GM18520 (cell line): ENCODE data around the gene RGS12.

ENCODE experiments used
- ATAC-seq: cut with Tn5 transposase; IDR thresholded peaks from one replicate; pipeline ENCODE4 v1.9.1; 2021; ENCODE audit not compliant: unreplicated experiment

The RGS12 gene

DNA sequence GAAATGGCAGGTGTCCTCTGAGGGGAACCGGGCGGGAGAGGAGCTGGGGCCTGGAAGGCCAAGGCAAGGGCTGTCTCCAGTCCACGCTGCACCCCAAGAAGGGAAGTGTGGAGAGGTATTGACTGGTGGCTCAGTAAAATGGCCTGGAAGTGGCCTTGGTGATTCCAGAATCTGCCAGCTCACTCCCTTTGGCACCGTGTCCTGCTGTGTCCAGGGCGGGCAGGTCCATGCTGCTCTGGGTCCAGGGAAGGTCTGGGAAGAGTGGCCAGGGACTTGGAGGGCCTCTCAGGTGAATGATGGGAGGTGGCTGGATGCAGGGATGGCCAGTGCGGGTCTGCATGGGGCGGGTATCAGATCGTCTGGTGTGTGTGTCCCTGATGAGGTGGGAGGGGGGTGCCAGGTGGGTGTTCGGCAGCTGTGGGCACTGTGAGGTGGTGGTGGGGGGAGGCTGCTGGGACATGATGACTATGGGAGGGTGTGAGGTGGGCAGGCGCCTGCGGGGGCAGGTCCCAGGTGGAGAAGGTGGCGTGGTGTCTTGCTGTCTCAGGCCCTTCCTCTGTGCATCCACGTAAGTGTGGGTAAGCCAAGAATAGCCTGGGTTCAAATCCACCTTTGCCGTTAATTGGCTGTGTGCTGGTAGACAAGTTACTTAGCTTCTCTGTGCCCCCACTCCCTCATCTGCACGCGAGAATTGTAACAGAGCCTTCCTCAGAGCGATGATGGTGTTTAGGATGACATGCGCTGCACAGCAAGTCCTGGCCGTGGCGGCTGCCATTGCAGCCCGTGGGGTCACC is 17.7 kb downstream of the RGS12 start:
- no peak for ATAC-seq

DNA sequence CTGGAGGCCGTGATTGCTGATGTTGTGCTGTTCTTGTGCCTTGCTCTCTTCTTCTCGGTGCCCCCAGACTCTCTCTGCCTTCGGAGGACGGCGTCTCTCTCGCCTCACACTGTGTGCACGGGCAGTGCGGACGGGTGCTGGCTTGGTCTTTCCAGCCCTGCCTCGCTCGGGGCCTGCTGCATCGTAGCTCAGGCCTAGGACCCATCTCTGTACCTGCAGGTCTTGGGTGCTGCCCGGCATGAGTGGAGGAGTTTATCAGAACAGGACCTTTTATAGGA is 18.2 kb downstream of the RGS12 start:
- ATAC-seq, result no peak

DNA sequence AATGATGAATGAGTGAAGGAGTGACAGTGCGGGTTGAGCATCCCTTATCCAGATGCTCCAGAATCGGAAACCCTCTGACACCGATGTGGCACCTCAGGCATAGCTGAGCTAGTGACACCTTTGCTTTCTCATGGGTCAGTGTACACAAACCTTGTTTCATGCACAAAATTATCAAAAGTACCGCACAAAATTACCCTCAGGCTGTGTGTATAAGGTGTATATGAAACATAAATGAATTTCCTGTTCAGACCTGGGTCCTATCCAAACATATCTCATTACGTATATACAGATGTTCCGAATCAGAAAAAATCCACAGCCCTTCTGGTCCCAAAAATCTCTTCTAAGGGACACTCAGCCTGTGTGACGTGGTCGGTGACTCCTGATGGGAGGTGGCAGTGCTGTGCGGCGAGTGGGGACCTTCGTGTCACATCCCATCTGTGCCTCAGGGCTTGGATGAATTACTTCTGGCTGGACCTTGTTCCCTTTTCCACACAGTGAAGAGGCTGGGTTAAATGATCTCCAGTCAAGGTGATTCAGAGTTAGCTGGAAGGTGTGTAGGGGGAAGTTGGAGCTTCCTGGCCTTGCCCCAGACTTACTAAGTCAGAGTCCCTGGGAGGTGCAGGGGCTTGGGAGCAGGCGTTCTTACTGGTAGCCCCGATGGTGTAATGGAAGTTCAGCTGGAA is 18.8 kb downstream of the RGS12 start:
- ATAC-seq, result no peak

DNA sequence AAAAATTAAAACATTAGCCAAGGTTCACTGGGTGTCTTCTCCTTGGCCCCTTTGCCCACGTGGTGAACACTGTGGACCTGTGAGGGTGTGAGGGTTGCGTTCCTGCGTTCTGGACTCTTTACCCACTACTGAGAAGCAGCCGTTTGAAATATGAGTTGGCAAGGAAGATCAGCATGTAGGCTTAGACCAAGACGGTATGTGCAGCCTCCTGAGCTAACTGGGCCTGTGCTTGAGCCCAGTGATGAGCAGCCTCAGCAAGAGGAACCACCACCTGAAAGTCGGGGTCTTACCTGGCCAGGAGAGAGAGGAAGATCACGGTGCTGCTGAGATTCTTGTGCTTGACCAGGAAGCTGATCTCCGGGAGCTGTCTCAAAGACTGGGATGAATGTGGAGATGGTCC is 19.5 kb downstream of the RGS12 start:
- ATAC-seq, result no peak

DNA sequence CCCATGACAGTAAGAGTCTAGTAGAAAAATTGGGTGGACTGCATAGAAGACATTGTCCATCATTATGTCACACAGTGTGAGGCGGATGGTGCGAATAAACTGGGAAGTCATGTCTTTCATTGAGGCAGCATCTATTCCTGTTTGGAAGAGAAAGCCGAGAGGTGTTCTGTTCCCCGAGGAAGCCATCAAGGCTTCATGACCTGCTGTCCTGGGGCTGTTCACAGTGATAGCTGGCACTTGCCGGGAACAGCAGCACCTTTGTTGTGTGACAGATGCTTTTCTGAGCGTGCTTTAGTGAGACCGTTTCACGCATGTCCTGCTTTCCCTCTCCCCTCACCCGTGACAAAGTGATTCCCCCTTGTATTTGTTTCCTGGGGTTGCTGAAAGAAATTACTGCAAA is 20.3 kb downstream of the RGS12 start:
- ATAC-seq, result no peak

DNA sequence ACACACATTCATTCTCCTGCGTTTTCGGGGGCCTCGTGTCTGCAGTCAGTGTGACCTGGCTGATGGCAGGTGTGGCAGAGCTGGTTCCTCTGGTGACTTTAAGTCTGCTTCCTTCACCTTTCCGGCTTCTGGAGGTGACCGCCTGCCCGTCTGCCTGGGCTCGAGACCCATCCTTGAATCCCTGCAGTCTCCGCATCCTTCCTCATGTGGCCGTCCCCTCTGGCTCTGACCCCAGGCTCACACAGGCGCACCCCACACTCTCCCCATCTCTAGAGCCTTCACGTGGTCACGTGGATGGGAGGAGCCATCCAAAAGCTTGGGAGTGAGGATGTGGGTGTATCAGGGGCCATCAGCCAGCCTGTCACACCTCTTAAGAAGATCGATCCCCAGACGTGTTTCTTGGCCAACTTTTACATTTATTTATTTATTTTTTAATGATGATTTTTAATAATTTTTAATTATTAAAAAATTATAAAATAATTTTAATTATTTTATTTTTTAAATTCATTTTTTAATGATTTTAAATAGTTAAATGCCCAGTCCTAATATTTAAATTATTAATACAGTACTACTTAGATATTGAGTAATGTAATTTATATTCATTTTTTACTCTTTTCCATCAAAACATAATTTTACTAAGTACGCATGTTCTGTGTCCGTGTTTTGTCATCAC is 20.9 kb downstream of the RGS12 start:
- ATAC-seq, result no peak

DNA sequence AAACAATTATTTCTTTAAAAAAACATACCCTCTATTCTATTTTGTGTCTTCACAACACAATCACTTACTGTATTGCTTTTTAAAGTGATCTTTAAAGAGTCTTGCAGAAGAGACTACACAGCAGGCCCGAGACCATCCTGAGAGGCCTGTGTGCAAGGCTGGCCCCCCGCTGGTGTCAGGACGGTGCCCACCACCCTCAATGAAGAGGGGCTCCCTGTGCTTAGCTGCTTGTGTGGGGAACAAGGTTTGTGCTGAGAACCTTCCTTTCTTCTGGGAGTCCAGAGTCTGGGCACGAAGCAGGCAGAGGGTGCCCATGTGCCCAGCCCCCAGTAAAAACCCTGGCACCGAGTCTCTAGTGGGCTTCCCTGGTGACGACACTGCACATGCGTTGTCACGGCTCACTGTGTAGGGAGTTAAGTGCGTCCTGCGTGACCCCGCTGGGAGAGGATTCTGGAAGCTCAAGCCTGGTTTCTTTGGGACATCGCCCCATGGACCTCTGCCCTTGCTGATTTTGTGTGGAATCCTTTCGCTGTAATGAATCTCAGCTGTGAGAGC is 22.0 kb downstream of the RGS12 start:
- no peak for ATAC-seq

DNA sequence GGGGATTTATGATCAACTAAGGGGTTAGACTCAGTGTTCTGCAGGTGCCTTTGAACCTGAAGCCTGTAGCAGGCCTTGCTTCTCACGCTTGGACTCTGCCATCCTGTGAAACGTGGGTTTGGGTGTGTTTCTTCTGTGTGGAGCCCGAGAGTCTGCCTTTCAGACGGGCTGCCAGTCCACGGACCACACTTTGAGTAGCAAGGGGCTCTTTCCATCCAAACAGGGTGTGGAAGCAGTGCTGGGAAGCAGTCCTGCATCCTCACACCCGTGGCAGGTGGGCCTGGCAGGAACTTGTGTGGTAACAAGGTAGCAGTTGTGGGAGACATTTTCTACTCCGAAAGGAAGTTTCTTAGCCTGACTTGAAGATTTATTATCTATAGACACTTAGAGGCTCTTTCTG is 22.7 kb downstream of the RGS12 start:
- no peak for ATAC-seq

DNA sequence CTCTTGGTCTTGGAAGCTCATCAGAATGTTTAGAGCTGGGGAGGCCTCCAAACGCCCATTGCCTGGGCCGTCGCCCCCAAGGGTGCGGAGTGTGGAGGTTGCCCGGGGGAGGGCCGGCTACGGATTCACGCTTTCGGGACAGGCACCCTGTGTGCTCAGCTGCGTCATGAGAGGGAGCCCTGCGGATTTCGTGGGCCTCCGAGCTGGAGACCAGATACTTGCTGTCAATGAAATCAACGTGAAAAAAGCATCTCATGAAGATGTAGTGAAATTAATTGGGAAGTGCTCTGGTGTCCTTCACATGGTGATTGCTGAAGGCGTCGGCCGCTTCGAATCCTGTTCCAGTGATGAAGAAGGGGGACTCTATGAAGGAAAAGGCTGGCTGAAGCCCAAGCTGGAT is 23.3 kb downstream of the RGS12 start:
- no peak for ATAC-seq

DNA sequence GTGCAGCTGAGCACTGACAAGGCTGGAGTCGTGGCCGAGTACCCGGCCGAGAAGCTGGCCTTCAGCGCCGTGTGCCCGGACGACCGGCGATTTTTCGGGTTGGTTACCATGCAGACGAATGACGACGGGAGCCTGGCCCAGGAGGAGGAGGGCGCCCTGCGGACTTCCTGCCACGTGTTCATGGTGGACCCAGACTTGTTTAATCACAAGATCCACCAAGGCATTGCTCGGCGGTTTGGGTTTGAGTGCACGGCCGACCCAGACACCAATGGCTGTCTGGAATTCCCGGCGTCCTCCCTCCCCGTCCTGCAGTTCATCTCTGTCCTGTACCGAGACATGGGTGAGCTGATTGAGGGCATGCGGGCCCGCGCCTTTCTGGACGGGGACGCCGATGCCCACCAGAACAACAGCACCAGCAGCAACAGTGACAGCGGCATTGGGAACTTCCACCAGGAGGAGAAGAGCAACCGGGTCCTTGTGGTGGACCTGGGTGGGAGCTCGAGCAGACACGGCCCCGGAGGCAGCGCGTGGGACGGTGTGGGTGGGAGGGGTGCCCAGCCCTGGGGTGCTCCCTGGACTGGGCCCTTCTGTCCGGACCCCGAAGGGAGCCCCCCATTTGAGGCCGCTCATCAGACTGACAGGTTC is 24.3 kb downstream of the RGS12 start:
- no peak for ATAC-seq

DNA sequence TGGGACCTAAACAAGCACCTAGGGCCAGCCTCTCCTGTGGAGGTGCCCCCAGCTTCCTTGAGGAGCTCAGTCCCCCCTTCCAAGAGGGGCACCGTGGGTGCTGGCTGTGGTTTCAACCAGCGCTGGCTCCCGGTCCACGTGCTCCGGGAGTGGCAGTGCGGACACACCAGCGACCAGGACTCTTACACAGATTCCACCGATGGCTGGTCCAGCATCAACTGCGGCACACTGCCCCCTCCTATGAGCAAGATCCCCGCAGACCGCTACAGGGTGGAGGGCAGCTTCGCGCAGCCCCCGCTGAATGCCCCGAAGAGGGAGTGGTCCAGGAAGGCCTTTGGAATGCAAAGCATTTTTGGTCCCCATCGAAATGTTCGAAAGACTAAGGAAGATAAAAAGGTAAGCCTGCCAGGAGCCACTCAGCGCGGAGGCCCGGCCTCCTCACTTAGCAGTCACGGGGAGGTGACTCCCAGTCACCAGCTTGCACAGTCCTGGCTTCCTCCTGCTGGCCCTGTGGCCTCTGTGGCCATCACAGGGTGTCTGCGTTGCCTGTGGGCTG is 24.9 kb downstream of the RGS12 start:
- no peak for ATAC-seq

DNA sequence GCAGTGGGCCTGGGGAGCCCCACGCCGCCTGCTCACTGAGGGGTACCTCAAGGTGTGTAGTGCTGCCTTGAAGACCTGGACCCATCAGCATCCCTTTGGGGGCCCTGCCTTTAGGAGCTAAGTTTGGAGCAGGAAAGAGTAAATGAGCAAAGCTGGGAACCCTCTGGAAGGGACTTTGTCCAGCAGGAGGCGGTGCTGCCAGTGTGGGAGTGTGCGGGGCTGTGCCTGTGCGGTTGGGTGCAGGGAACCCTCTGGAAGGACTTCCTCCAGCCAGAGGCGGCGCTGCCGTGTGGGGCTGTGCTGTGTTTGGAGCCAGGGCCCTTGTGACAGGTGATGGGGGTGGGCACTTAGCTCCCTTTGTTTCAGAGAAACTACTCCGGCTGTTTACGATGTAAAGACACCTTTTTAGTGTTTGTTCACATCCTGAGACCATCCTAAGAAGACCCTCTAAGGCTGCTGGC is 25.8 kb downstream of the RGS12 start:
- ATAC-seq, result no peak

DNA sequence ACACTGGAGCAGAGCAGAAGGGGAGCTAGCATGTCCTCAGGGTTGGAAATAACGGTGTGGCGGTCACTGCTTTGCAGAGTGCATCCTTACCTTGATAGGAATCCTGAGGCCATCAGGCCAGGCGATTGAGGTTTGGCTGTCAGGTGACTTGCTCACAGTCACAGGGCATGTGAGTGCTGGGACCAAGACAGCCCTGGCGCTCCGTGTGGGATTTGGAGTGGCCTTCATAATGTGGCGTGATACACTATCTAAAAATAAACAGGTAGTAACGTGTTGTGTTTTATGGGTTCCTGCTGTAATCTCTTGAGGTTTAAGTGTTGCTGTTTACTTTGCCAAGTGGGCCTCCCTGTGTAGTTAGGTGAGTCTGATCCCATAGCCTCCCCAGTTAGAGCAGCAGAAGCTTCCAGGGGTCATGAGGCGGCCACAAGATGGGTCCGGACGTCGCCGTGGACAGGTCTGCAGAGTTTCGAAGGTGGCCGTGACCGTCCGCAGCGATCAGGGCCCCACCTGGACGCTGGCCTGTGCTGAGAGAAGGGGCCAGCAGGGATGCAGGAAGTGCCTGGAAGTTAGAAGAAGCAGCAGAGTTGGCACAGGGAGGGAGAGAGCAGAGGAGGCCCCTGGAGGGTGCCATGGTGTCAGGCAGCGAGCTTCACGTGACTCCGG is 27.7 kb downstream of the RGS12 start:
- no peak for ATAC-seq

DNA sequence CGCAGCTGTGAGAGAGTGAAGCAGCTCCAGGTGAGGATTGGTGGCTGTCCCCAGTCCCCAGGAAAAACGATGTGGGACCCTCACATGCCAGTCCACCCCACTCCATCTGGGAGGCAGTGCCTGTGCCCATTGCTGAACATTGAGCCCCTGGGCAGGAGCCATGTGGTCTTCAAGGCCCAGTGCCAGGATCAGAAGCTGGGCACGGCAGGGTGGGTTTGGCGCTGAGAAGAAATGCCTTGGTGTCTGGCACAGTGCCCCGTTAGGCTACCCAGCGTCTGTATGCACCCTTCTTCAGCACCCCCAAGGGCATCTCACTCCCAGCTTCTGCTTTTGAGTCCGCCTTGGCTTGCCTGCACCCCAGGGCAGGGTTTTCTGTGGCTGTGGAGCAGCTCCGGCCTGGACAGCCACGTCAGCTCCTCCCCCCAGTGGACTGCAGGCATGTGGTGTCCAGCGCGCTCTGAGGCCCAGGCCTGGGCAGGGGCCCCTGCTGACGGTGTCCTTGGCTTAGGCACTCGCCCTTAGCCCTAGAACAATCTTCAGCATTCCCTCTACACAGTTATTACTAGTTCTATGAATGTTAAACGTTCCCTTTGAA is 28.6 kb downstream of the RGS12 start:
- ATAC-seq, result no peak

DNA sequence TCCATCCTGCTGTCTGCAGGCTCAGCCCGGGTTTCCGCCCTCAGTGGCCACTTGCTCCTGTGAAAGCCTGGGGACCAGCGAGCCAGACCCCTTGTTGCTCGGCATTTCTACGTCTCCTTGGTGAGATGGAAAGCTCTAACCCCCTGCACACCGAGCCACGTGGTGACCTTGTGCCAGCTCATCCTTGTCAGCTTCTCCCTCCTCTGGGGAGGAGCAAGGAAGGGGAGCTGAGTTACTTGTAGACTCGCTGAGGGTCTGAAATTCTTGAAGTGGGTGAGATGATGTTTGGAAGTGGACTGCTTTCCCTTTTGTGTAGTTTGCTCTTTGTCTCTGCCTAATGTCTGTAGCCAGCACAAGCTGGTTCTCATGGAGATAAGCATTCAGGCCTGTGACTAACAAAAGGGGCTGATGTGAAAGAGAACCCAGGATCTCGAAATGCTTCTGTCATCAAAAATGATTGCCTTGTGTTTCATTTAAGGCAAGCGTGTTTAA is 29.3 kb downstream of the RGS12 start:
- ATAC-seq, result no peak

DNA sequence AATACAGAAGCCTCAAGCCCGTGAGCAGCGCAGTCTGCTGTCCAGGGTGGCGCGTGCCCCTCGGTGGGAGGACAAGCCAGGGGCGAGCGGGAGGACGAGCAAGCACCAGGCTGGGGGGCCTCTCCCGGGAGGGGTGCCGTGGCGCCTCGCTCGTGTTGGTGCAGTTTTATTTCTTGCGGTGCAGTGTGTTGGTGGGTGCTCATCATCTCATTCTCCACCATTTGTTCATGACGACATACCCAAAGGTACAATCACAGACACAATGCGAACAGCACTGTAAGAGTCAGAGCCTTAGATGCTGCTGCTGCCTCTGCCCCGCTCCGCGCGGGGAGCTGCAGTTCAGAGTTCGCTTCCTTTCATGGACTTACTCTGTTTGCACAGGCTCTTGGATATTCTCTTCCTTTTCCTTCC is 30.3 kb downstream of the RGS12 start:
- no peak for ATAC-seq

DNA sequence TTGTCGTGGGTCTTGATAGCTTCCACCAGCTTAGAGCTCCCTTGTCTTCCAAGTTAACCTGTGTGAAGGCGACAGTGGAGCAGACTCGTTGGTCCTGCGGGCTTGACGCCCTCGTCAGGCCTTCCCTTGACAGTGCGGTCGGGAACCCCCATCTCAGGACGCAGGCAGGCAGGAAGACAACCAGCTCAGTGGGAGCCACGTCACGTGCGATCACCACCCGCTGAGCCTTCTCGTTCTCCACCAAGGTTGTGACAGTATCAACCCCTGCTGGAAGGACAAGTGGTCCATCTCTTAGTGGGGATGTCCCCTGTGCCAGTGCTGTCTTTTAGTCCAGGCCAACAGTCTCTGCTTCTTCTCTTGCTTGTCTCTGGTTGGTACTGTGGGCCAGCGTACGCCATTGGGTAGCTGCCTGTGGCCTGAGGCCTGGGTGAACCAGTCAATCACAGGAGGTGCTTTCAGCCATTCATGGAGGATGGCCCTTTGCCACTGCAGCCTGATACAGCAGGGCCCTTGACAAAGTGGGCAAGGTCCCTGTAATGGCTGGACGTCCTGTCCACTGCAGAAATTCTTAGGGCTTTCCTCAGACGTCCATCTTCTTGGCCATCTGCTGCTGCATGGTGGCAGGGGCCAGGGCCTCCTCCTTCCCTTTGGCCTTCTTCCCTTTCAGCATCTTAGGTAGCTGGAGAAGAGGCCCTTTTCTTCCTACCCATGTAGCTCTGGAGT is 31.4 kb downstream of the RGS12 start:
- ATAC-seq, result no peak

DNA sequence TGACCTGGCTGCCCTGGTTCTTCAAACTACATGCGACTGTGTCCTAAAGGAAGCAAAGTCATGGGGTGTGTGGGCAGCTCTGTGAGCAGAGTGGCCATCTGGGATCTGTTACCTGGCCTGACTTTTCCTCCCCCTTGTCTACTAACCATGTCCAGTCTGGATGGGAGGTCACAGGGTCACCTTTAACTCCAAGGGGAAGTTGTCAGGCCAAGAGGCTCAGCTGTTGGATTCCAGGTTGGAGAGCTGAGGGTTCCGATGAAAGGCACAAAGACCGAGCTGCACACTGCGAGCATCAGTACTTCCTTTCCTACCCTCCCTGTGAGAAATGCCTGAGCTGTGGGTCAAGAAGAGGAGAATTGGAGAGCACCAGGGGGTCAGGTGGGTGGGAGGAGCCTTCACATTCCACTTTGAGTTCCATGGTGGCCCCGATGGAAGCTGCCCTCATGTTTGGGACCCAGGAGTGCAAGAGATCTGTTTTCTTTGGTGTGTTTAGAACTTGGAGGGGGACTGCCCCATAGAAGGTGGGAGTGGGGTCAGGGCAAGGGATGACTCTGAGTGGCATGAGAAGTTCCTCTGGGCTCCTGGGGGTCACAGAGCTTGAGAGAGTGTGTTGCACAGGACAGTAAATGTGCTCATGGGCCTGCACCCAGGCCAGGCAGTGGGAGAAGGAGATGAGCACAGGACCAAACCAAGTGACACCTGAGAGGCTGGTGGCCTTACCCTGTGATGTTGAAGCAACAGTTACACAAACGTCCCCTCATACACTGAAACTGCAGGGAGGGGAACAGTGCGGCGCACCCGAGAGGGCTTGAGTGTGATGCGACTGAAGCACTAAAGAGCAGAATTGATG is 36.2 kb downstream of the RGS12 start:
- ATAC-seq, result no peak

DNA sequence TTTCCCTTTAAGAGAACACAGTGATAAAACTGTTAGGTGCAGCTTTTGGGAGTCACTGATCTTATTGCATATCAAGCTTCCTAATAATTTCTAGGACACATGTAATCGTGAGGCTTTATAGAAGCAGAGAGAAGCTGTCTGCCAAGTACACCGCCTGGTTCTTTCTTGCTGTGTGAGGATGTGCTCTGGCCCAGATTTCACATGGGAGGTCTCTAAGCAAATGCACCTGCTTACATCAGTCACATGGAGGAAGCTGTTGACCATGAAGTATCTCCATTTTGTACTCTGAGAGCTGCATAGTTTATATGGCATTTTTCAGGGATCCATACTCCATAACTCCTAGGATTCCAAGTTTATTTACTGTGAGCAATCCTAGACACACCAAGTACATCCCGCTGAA is 37.1 kb downstream of the RGS12 start:
- ATAC-seq, result no peak
